Muscle of leg (tissue), 11 donors: ENCODE results near the gene HIPK4. TPM values are rescaled to one million over a fixed set of nuclear protein-coding genes. Genes with fewer than 3 reads are reported as not detected.
"Not testable (repeated sequence)": the region's sequence is repeated elsewhere in the genome, so short reads cannot be mapped to it uniquely, and the experiment has no call there.

ENCODE experiments used
- DNase-seq: peaks from one replicate; pipeline ENCODE4 v3.0.0; 2013
- H3K27ac ChIP-seq: one replicate; pipeline ENCODE4 v1.5.1; 2013; ENCODE audit warnings: mild to moderate bottlenecking, low read length, control low read depth
- H3K27me3 ChIP-seq: one replicate; pipeline ENCODE4 v1.6.1; 2013; ENCODE audit warnings: low read length; ENCODE audit not compliant: control insufficient read depth, insufficient read depth
- H3K36me3 ChIP-seq: one replicate; pipeline ENCODE4 v1.6.1; 2013; ENCODE audit warnings: low read length; ENCODE audit not compliant: control insufficient read depth, insufficient read depth
- H3K4me1 ChIP-seq: one replicate; pipeline ENCODE4 v1.6.1; 2013; ENCODE audit warnings: low read length; ENCODE audit not compliant: control insufficient read depth, insufficient read depth
- H3K4me3 ChIP-seq: one replicate; pipeline ENCODE4 v1.5.1; 2013; ENCODE audit warnings: low read length, control low read depth
- H3K9me3 ChIP-seq: replicated peaks from 2 replicates; pipeline ENCODE4 v1.6.1; 2013; ENCODE audit warnings: low read depth, low read length; ENCODE audit not compliant: control insufficient read depth
- WGBS: methylation state at CpG from one replicate; pipeline ENCODE4 v1.1.5; 2013; ENCODE audit warnings: missing lambda C conversion rate; ENCODE audit not compliant: insufficient coverage; 5-methylcytosine and 5-hydroxymethylcytosine counted together
- polyA plus RNA-seq, 8 donors: library from polyadenylated mRNA; unstranded; fragments of 120-200 nt; gene quantifications; one replicate each; pipeline versions ENCODE4 v1.2.1 to v1.2.3, GENCODE V29; 2013; ENCODE audit warnings: inconsistent platforms in 1 of 8, low replicate concordance in 1 of 8; ENCODE audit not compliant: insufficient read length in 8 of 8, insufficient read depth in 1 of 8
- total RNA-seq: library from RNA; stranded (reverse); fragments of 120-200 nt; gene quantifications from one replicate; pipeline ENCODE4 v1.2.4, GENCODE V29; 2013

Gene HIPK4
- total and polyA plus RNA-seq, 9 donors: 0.13 to 3.7 (median 1.8) TPM

- no peaks in the 10 kb centered on the region for H3K9me3 ChIP-seq
- H3K27ac ChIP-seq: no peak overlapping the region
- no peaks in the 10 kb centered on the region for H3K27me3 ChIP-seq
- 100% methylated on average over 2 of the region's 5 CpGs for WGBS
- H3K4me3 ChIP-seq: no peak overlapping the region
- H3K4me1 ChIP-seq: peaks cover 14% of the 10 kb centered on the region
- H3K36me3 ChIP-seq: peaks cover 42% of the 10 kb centered on the region
- DNase-seq: no peak
Measured at GRCh38 chr19:40337594-40337993, 52.4 kb downstream of the HIPK4 start.

GRCh38 chr19:40337107-40337506 lies 52.9 kb downstream of the HIPK4 start:
- H3K27ac ChIP-seq: no peak overlapping the region
- H3K27me3 ChIP-seq: no peaks in the 10 kb centered on the region
- peaks cover 44% of the 10 kb centered on the region for H3K36me3 ChIP-seq
- DNase-seq: no peak
- WGBS: 100% methylated on average over 1 of the region's 2 CpGs
- peaks cover 9% of the 10 kb centered on the region for H3K4me1 ChIP-seq
- no peaks in the 10 kb centered on the region for H3K9me3 ChIP-seq
- H3K4me3 ChIP-seq: no peak overlapping the region

DNA sequence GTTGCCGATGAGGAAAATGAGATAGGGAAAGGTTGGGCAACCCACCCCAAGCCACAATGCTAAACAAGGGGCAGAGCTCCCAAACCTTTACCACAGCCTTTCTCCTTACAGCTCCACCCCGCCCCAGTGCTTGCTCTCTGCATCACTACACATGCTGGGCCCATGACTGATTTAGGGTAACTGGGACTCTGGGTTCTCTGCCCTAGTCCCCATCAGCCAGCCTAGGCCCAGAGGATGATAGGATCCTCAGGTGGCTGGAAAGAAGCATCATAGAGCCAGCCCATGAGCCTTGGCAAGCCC lies 53.4 kb downstream of the HIPK4 start:
- WGBS: 80% methylated on average over 1 of the region's 2 CpGs
- peaks cover 50% of the 10 kb centered on the region for H3K36me3 ChIP-seq
- H3K27ac ChIP-seq: no peak overlapping the region
- no peak for DNase-seq
- no peaks in the 10 kb centered on the region for H3K27me3 ChIP-seq
- H3K4me1 ChIP-seq: peaks cover 4% of the 10 kb centered on the region
- no peak overlapping the region for H3K4me3 ChIP-seq
- no peaks in the 10 kb centered on the region for H3K9me3 ChIP-seq

DNA sequence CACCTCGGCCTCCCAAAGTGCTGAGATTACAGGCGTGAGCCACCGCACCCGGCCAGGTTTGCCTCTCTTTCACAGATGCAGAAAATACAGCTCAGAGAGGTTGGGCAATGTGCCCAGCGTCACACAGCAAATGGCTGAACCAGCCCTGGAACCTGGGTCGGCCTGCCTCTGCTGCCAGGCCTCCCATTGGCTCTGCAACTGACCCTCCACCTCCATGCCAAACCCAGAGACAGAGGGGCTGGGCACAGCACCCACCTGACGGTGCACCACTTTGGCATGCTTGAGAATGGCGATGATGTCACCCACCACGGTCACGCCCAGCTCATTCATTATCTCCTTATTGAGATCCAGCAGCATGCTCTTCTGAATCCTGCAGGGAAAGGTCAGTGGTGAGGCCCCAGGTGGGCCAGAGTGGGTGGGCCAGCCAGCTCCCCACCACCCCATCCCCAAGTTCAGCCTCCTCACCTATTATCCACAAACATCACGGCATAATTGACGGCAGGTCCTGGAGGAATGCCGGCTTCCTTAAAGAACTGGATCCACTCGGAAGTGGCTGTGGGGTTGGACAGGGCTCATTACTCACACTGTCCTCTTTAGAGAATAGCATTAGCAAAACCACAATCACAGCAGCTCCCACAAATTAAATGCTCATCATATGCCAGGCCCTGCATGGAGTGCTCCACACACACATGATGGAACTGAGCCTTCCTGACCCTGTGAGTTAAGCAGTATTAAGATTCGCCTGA lies 54.0 kb downstream of the HIPK4 start:
- H3K27me3 ChIP-seq: no peaks in the 10 kb centered on the region
- no peaks in the 10 kb centered on the region for H3K9me3 ChIP-seq
- 87% methylated on average over 11 of the region's 15 CpGs for WGBS
- H3K36me3 ChIP-seq: peaks cover 53% of the 10 kb centered on the region
- no peak for DNase-seq
- no peak overlapping the region for H3K27ac ChIP-seq
- peaks cover 4% of the 10 kb centered on the region for H3K4me1 ChIP-seq
- no peak overlapping the region for H3K4me3 ChIP-seq

DNA sequence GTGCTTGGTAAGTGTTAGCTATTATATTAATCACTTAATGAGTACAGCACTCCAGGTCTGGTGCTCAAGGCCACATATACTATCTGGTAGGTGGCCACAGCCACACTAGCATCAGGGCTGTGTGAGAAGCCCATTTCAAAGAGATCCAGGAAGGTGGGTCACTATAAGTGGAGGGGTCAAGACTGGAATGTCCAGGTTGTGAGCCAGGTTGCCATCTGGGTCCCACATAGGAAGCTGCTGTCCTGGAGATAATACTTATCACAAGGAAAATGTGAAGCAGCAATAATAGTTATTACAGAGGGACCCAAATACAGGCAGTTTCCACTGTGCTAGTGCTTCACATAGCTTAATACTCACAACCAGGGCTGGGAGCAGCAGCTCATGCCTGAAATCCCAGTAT lies 54.9 kb downstream of the HIPK4 start:
- Histone ChIP-seq H3K27ac (no peak overlapping the region), H3K27me3 (no peaks in the 10 kb centered on the region), H3K9me3 (no peaks in the 10 kb centered on the region), H3K36me3 (peaks cover 60% of the 10 kb centered on the region), H3K4me1 (no peaks in the 10 kb centered on the region), H3K4me3 (no peak overlapping the region)
- DNase-seq: no peak

GRCh38 chr19:40333083-40333482 lies 56.9 kb downstream of the HIPK4 start:
- no CpG with 5 or more reads among the region's 6 CpGs for WGBS
- not testable (repeated sequence) for H3K27ac ChIP-seq, H3K4me1 ChIP-seq, H3K4me3 ChIP-seq, DNase-seq, H3K27me3 ChIP-seq, H3K9me3 ChIP-seq
- peaks cover 72% of the 10 kb centered on the region for H3K36me3 ChIP-seq

- H3K27me3 ChIP-seq: no peaks in the 10 kb centered on the region
- no peaks in the 10 kb centered on the region for H3K4me1 ChIP-seq
- peaks cover 74% of the 10 kb centered on the region for H3K36me3 ChIP-seq
- H3K9me3 ChIP-seq: no peaks in the 10 kb centered on the region
- 92% methylated on average over 2 of the region's 6 CpGs for WGBS
- no peak for DNase-seq
- no peak overlapping the region for H3K27ac ChIP-seq
- no peak overlapping the region for H3K4me3 ChIP-seq
Measured at GRCh38 chr19:40332669-40333068, 57.3 kb downstream of the HIPK4 start.

GRCh38 chr19:40331052-40331451 lies 58.9 kb downstream of the HIPK4 start:
- no peaks in the 10 kb centered on the region for H3K4me1 ChIP-seq
- H3K36me3 ChIP-seq: peaks cover 82% of the 10 kb centered on the region
- no peaks in the 10 kb centered on the region for H3K9me3 ChIP-seq
- 98% methylated on average over 5 of the region's 5 CpGs for WGBS
- DNase-seq: no peak
- H3K4me3 ChIP-seq: no peak overlapping the region
- H3K27ac ChIP-seq: no peak overlapping the region
- H3K27me3 ChIP-seq: no peaks in the 10 kb centered on the region

Other genes starting within 250 kb of the HIPK4 start
- gene MAP3K10, start 198.8 kb downstream of the HIPK4 start, total RNA-seq: 4.2 TPM
- 10 to 100 TPM in 6 of 8 donors, 1 to 10 TPM in 2; 7.4 to 12.6 (median 11.0) TPM for gene MAP3K10, start 198.8 kb downstream of the HIPK4 start, polyA plus RNA-seq
- 0.09 TPM for gene TTC9B, start 171.8 kb downstream of the HIPK4 start, total RNA-seq
- gene TTC9B, start 171.8 kb downstream of the HIPK4 start, polyA plus RNA-seq: under 1 TPM in 5 of 8 donors, not detected in 3; 0.08 to 0.13 (median 0.12) TPM
- 0.31 TPM for gene CCNP, start 163.5 kb downstream of the HIPK4 start, total RNA-seq
- under 1 TPM; 0.23 to 0.65 (median 0.39) TPM for gene CCNP, start 163.5 kb downstream of the HIPK4 start, polyA plus RNA-seq
- 120 TPM for gene AKT2, start 104.8 kb downstream of the HIPK4 start, total RNA-seq
- gene AKT2, start 104.8 kb downstream of the HIPK4 start, polyA plus RNA-seq: 100 to 1,000 TPM; 149 to 223 (median 176) TPM
- gene C19orf47, start 41.8 kb downstream of the HIPK4 start, total RNA-seq: 36.6 TPM
- 10 to 100 TPM; 54.3 to 70.2 (median 58.8) TPM for gene C19orf47, start 41.8 kb downstream of the HIPK4 start, polyA plus RNA-seq
- gene PLD3, start 41.5 kb downstream of the HIPK4 start, total RNA-seq: 255 TPM
- gene PLD3, start 41.5 kb downstream of the HIPK4 start, polyA plus RNA-seq: 100 to 1,000 TPM; 193 to 271 (median 265) TPM
- gene PRX, start 23.2 kb upstream of the HIPK4 start, total RNA-seq: 7.7 TPM
- 1 to 10 TPM; 7.0 to 9.3 (median 7.8) TPM for gene PRX, start 23.2 kb upstream of the HIPK4 start, polyA plus RNA-seq
- gene SERTAD1, start 35.8 kb upstream of the HIPK4 start, total RNA-seq: 9.8 TPM
- 1 to 10 TPM; 5.7 to 9.1 (median 8.0) TPM for gene SERTAD1, start 35.8 kb upstream of the HIPK4 start, polyA plus RNA-seq
- gene SERTAD3, start 54.2 kb upstream of the HIPK4 start, total RNA-seq: 45.5 TPM
- gene SERTAD3, start 54.2 kb upstream of the HIPK4 start, polyA plus RNA-seq: 10 to 100 TPM; 48.9 to 66.1 (median 54.3) TPM
- 57.9 TPM for gene BLVRB, start 75.6 kb upstream of the HIPK4 start, total RNA-seq
- gene BLVRB, start 75.6 kb upstream of the HIPK4 start, polyA plus RNA-seq: 10 to 100 TPM; 41.4 to 55.7 (median 42.7) TPM
- 0.40 TPM for gene SPTBN4, start 76.8 kb upstream of the HIPK4 start, total RNA-seq
- under 1 TPM; 0.23 to 0.73 (median 0.50) TPM for gene SPTBN4, start 76.8 kb upstream of the HIPK4 start, polyA plus RNA-seq
- 8.2 TPM for gene SHKBP1, start 186.7 kb upstream of the HIPK4 start, total RNA-seq
- 10 to 100 TPM; 18.6 to 29.8 (median 21.6) TPM for gene SHKBP1, start 186.7 kb upstream of the HIPK4 start, polyA plus RNA-seq
- gene LTBP4, start 211.2 kb upstream of the HIPK4 start, total RNA-seq: 69.6 TPM
- gene LTBP4, start 211.2 kb upstream of the HIPK4 start, polyA plus RNA-seq: 100 to 1,000 TPM; 209 to 383 (median 313) TPM